Measurements from ENCODE around the gene AOC1.
"Not testable (repeated sequence)": the region's sequence is repeated elsewhere in the genome, so short reads cannot be mapped to it uniquely, and the experiment has no call there.

Gene AOC1

DNA sequence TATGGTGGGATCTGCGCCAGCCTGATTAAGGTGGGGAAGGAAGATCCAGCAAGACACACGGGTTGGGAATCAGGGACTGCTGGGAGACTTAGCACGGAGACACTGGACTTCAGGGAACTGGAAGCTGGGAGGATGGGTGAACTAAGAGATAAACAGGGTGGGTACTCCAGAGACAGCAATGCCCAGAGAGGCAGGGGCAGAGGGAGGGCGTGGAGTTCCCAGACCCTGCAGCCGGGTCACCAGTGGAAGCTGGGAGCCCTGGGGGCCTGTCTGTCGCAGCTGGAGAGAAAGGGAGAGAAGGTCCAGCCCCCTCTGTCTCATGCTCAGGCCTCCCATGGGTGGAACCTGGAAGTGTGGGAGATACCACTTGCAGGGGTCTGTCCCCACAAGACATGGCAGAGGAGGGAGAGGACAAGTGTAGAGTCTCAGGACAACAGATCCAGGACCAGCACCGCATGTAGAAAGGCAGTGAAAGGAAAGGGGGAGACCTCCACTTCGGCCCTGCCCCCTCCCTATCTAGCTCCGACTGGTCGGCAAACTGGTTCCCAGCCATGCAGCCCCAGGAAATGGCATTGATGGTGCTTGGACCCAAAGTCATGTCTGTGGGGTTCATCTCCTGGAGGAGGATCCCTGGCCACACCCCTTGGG is 44.4 kb downstream of the AOC1 start:
- no peak for DNase-seq

DNA sequence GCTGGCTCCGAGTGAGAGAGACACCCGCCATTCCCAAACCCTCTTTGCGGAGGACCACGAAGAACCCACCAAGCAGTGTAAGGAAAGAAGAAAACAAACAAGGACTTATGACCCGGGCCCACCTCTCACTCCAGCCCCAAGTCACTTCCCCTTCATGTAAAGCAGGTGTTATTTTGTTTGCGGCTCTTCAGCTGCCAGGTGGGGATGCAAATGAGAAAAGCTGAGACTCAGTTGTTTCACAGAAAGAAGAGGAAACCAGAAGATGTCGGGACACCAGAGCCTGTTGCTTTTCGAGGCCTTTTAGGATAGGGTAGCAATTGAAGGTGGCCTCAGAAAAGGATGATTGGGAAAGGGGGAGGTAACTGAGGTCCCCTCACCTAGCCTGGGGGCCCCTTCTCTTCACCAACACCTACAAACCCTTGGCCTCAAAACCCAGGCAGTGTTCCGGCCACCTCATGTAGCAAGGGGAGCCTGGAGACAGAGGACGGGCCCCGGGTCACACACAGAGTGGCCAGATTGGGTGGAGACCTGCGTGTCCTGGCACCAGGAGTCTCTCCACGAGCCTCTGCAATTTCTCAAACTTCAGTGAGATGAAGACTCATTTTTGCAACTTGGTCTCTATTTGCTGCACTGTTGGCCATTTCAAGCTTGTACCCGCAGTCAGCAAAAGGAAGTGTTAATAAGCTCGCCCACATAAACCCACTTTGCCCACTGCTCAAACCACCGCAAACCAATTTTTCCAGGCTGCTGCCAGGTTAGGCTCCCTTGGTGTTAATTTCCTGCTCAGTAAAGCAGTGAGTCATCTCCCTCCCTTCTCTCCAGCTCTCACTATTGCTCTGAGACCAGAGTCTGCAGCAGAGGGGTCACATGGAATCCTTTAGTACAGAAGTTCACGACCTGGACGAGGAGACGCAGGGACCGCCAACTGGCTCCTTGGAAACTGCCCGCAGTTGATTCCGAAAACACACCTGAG is 45.5 kb downstream of the AOC1 start:
- peak in 1 of 51 donors; percentile 23 for DNase-seq

DNA sequence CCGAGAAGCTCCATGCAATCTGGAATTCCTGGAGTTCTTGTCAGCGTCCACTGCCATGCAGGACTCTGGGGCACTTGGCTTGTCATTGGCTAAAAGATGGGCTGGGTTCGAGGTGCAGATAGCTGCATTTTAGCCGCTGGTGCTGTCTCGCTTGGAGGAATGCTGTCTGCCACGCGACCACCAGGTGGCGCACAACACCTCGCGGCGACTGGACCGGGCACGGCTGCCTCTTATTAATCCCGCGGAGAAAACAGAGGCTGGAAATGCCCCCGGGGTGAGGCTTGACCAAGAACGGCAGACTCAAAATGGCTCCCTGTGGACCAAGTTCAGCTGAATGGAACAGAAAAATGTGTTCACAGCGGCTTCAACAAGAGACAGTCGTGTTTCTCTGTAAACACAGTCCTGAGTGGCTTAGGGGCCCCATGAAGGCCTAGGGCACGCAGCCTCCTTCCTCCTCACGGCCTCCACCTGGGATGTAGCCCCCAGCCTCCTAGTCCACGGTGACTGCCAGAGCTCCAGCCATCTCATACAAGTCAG is 46.2 kb downstream of the AOC1 start:
- DNase-seq = peak in 49 of 51 donors; percentile 13 to 91 (median 61)

DNA sequence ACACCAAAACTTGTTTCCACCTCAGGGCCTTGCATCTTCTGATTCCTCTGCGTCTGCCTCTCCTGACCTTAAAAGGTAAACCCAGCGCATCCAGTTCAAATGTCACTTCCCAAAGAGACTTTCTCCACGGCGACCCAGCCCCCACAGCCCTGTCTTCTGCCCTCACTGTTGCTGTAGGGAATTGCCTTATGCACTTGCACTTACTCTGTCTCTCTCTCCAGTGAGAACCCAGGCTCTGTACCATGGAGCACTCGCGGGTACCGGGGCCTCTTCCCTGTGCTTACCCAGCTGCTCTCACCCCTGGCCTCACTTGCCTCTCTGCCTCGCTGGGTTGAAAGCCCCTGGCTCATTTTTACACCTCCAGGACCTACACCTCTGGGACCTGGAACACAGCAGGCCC is 48.4 kb downstream of the AOC1 start:
- no peak for DNase-seq

DNA sequence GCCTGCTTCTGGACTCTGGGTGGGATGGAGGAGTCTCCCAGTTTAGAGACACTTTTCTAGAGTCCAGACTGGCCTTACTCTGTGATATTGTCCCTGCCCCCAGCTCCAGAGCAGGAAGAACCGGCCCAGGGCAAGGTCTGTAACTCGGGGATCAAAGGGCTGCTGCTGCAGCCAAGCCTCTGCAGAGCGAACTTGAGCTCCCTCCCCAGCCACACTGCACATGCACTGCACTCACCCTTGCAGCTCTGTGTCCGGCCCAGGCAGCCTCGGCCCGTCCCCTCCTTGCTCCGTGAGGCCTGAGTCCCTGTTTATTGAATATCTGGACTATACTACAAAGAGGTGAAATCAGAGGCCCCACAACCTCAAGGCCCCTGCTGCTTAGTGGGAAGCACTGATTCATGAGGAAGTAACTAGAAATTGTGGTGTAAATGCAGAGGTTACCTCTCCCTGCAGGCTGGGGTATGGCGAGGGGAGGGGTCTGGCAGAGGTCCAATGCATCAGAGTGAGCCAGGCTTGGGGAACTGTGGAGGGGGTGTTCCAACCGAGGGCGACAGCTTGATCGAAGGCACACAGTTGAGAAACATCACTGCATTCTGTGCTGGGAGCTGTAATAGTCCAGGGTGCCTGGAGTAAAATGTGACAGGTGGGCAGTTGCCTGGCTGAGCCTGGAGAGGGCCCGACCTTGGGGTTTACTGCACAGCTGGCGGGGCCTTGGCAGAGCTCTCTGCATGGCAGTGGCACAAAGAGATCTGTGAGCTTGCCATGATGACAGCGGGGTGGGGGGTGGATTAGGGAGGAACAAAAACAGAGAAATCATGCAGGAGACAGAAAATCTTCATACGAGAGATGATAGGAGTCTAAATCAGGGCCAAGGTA is 49.1 kb downstream of the AOC1 start:
- DNase-seq = peak in 16 of 51 donors; percentile 15 to 57 (median 27)

DNA sequence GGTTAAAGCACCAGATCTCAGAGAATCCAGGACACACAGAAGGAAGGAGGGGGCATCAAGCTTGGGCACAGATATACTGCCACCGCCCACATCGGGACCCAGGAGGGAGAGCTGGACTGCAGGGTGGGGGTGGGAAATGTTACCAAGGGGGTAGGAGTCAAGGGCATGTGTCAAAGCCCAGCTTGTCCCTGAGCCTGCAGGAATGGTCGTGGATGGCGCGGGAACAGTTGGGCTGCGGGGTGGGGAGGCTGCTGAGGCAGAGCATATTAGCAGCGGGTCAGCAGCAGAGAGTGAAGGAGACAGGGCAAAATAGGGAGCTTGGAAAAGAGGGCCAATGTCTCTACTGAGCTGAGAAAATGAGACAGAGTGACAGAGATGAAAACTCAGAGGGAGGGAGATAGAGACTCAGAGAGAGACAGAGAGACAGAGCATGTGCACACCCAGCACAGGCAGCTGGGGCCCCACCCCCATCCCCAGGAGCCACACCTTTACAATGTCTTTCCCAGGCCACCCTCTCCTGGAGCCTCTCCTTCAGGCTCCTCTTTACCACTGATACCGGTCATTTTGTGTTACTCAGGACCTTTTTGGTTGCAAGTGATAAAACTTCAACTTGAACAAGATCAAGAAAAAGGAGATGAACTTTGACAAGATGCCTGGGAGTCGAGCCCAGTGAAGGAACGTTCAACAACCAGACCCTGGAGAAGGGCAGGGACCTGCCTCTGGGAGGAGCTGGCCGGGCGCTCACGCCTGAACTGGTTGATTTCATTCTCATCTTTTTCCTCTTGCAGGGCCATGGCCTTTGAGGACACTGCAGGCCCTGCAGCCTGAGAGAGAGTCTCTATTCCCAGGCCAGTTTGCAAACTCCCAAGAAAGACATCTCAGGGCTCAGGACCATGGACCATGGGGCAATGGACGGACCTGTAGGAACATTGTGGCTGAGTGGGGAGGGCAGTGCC is 50.0 kb downstream of the AOC1 start:
- DNase-seq = no peak

DNA sequence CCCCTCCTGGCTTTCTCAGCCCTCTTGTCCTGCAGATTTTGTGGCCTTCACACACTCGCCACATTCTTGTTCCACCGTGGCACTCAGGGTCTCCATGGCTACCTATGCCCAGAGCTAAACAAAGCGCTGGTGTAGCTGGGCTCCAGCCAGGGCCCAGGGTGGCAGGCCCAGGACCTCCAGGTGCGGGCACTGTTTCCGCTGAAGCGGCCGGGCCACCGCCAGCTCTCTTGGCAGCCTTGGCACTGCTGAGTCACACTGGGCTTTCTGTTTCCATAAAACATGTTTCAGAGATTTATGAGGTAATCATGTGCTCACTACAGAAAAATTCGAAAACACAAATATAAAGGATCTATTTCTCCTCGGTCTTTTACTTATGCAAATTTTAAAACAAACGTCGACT is 51.3 kb downstream of the AOC1 start:
- DNase-seq = peak in 33 of 51 donors; percentile 10 to 79 (median 42)

DNA sequence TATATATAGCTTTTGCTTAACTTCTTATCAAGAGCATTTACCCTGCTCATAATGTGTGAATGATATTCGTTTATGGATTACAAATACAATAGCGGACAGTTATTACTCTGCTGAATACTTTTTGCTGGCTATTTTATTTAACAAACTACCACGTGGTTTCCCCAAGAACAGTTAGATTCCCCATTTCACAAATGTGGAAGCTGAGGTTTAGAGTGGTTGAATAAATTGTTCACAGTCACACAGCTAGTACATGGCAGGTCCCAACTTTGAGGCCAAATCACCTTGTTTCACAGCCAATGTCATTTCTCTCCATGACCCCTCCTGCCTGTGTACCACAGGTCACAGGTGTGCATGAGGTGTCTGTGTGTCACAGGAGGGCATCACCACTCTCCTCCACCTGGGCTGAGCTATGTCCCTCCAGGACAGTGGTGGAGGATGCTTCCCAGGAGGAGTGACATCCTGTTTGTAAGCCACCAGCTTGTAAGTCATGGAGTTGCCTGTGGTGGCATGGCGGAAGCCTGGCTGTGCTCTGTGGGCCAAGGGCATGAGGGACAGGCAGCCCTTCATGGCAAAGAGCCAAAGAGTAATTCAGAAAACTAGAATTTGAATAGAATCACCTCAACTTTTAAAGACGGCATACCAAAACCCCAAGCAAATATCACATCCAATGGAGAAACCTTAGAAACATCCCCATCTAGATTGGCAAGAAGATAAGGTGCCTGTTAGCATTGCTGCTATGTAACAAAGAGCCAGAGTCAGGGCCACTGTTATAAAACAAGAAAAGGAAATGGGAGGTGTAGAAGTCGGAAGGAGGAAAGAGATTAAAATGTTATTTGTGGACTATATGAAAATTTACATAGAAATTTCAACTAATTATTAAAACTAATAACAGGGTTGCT is 51.9 kb downstream of the AOC1 start:
- no peak for DNase-seq

DNA sequence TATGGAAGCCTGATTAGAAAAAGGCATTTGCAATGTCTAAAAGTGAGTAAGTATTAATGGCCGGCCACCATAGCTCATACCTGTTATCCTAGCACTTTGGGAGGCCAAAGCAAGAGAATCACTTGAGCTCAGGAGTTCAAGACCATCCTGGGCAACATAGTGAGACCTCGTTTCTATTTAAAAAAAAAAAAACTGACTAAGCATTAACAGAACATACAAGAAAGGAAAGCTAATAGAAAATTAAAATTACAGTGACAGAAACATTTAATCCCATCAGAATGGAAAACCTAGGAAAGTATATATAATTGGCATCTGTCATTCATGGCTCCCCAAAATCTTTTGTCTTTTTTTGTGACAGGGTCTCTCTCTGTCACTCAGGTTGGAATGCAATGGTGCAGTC is 55.9 kb downstream of the AOC1 start:
- no peak for DNase-seq

DNA sequence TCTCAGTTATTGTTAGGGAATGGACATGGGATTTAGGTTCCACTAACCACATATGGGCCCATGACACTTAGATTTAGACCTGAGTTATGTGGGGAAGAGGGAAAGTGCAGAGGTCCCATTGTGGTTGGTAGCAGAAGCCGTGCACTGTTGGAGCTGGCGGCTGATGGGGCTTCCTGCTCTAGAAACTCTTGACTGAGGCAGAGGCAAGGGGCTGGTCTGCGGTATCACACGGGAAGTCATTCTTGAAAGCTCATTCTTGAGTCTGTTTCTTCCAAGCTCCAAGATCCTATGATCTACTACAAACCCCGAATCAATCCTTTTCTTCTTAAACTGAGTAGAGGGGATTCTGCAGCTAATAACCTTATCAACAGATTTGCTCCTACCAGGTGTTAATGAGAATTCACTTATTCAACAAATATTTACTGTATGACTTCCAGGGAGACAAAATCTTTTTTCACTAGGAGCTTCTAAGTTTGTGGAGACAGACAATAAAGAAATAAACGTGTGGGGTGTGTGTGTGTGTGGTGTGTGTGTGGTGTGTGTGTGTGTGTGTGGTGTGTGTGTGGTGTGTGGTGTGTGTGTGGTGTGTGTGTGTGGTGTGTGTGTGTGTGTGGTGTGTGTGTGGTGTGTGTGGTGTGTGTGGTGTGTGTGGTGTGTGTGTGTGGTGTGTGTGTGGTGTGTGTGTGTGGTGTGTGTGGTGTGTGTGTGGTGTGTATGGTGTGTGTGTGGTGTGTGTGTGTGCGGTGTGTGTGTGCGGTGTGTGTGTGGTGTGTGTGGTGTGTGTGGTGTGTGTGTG is 57.1 kb downstream of the AOC1 start:
- DNase-seq = no peak

DNA sequence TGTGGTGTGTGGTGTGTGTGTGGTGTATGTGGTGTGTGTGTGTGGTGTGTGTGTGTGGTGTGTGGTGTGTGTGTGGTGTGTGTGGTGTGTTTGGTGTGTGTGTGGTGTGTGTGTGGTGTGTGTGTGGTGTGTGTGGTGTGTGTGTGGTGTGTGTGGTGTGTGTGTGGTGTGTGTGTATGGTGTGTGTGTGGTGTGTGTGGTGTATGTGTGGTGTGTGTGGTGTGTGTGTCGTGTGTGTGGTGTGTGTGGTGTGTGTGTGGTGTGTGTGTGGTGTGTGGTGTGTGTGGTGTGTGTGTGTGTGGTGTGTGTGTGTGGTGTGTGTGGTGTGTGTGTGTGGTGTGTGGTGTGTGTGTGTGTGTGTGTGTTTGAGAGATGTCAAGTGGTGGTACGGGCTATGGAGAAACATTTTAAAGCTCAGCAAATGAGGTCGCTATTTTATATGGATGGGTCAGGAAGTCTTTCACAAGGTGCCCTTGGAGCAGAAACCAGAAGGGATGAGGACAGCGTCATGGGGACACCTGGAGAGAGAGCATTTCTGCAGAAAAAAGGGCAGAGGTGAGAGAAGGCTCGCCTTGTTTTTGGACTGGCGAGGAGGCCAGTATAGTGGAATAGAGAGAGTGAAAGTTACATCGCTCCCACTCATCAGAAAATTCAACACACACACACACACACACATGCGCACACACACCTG is 58.1 kb downstream of the AOC1 start:
- DNase-seq = not testable (repeated sequence)

DNA sequence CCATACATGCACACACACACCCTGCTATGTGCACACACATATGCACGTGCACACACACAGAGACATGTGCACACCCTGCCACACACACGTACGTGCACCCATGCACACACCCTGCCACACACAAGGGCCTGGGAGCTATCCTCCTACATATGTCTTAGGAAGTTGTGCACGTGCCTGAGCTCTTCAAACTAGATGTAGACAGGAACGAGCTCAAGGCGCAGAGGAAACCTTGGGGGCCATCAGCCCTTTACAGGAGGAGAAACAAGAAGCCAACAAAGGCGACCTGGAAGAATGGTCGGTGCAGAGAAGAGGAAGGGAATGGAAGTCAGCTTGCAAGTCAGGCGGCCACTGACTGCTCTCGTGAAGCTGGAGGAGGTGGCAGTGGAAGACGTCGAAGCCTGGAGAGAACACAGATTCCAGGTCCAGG is 58.7 kb downstream of the AOC1 start:
- DNase-seq = no peak
